Thoracic aorta endothelial cell (primary cell): ENCODE results near the gene TTK. TPM values are rescaled to one million over a fixed set of nuclear protein-coding genes. Genes with fewer than 3 reads are reported as not detected.

ENCODE experiments used
- total RNA-seq: library from RNA; depleted of rRNA; stranded (reverse); fragments of >200 nt; gene quantifications from 2 replicates; pipeline ENCODE4 v1.2.3, GENCODE V29; 2012

TTK gene
- 38.8 and 92.8 TPM in 2 replicates for total RNA-seq

DNA sequence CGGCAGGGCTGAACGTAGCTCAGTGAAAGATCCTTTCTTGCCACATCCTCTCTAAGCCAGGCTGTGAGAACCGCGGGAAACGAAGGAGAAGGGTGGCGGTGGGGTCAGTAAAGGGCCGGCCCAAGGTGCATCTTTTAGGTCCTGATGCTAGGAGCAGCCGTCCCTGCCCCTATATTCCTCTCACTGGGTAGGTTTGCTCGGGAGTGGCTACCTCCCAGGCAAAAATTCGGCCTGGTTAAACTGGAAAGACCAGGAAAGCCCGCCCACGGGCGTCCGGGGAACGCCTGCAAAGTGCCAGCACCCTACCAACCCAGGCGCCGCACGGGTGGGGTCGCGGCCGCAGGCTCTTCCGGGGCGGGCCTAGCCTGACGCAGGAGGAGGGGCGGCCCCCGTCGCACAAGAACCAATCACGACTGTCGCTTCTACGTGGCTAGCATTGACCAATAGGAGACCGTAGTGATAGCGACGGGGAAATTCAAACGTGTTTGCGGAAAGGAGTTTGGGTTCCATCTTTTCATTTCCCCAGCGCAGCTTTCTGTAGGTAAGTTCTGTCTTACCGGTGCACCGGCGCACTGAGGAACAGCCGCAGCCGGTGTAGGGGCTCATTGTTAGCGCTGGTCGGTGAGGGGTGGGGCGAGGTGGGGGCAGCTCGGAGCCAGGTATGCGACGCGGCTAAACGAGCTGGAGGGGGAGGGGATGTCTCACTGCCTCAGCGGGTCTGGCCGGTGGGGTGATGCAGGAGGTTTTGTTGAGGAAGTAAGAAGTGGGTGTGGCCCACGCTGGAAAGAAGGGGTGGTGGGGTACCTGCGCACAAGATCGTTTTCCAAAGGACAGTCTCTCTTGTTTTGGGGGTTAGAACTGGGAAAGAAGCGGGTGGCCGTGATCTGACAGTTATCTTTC, at the start of gene TTK:
Gene TTK, plus strand, starts transcription at position 477 of the 900 bp plus-strand sequence. CDS start 1,195 bp downstream, outside the sequence.

Other genes starting within 250 kb of the TTK start
- 1.9 and 2.0 TPM in 2 replicates for gene ELOVL4, start 57.1 kb upstream of the TTK start, total RNA-seq
- 17.2 and 19.5 TPM in 2 replicates for gene BCKDHB, start 102.0 kb downstream of the TTK start, total RNA-seq